ENCODE results near the gene PLSCR1.

DNA sequence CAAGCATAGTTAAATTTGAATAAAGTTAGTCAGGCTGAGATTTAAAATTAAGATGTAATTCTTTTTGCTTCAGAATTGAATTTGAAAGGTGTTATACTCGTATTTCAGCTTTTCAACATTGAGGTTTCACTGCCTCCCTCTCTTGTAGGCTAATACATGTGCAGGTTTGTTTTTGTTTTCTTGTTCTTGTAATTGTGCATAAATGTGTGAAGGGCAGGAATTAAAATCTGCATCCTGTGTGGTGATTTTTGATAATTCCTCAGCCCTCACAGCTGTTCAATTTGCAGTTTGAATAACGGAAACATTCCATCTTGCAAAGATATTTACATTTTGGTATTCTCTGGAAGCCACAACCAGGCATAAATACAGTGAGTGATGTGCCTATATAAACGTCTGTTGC, 24.9 kb upstream of the PLSCR1 start:
- TF ChIP-seq, protein P1, sequence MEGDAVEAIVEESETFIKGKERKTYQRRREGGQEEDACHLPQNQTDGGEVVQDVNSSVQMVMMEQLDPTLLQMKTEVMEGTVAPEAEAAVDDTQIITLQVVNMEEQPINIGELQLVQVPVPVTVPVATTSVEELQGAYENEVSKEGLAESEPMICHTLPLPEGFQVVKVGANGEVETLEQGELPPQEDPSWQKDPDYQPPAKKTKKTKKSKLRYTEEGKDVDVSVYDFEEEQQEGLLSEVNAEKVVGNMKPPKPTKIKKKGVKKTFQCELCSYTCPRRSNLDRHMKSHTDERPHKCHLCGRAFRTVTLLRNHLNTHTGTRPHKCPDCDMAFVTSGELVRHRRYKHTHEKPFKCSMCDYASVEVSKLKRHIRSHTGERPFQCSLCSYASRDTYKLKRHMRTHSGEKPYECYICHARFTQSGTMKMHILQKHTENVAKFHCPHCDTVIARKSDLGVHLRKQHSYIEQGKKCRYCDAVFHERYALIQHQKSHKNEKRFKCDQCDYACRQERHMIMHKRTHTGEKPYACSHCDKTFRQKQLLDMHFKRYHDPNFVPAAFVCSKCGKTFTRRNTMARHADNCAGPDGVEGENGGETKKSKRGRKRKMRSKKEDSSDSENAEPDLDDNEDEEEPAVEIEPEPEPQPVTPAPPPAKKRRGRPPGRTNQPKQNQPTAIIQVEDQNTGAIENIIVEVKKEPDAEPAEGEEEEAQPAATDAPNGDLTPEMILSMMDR (IDR thresholded peaks at IDR 0.05; ENCODE audit: insufficient read depth, low read length, poor library complexity, severe bottlenecking), result no peak
- no peak for TF ChIP-seq EZH2phosphoT487 (conservative IDR thresholded peaks at IDR 0.05; ENCODE audit: low read length)

All from SU-DHL-6 (cell line).